Transverse colon (tissue), 3 donors: ENCODE data around the gene EWSR1.

Source experiments
- EP300 ChIP-seq: sonication (generic); formaldehyde crosslinking; IDR thresholded peaks from one replicate; pipeline ENCODE4 v1.6.1; 2017; ENCODE audit warnings: antibody characterized with exemption, low read depth
- POLR2A ChIP-seq: fragments of 450-650 bp; IDR thresholded peaks from one replicate; pipeline ENCODE4 v1.6.1; 2016; ENCODE audit warnings: antibody characterized with exemption, mild to moderate bottlenecking, moderate library complexity
- TF ChIP-seq, protein P1 (sequence below), 5 experiments: fragments of 200-600 bp in 3 of 5; fragments of 450-650 bp in 2 of 5; sonication (generic) in 3 of 5; IDR thresholded peaks; 1 replicate in 2 of 5; 2 replicates in 3 of 5; pipeline ENCODE4 v1.5.1; 2016 to 2017; ENCODE audit warnings: antibody characterized with exemption in 5 of 5, inconsistent platforms in 3 of 5, mild to moderate bottlenecking in 2 of 5, moderate library complexity in 1 of 5

- TF ChIP-seq, protein P1, sequence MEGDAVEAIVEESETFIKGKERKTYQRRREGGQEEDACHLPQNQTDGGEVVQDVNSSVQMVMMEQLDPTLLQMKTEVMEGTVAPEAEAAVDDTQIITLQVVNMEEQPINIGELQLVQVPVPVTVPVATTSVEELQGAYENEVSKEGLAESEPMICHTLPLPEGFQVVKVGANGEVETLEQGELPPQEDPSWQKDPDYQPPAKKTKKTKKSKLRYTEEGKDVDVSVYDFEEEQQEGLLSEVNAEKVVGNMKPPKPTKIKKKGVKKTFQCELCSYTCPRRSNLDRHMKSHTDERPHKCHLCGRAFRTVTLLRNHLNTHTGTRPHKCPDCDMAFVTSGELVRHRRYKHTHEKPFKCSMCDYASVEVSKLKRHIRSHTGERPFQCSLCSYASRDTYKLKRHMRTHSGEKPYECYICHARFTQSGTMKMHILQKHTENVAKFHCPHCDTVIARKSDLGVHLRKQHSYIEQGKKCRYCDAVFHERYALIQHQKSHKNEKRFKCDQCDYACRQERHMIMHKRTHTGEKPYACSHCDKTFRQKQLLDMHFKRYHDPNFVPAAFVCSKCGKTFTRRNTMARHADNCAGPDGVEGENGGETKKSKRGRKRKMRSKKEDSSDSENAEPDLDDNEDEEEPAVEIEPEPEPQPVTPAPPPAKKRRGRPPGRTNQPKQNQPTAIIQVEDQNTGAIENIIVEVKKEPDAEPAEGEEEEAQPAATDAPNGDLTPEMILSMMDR (IDR thresholded peaks at IDR 0.05) = no peak
- TF ChIP-seq EP300 = no peak
- no peak for TF ChIP-seq POLR2A
These were observed 68.9 kb downstream of the EWSR1 start for GRCh38 chr22:29336751-29337490.
